Epithelial cell of alveolus of lung (primary cell): ENCODE results near the gene TMEM247. TPM values are rescaled to one million over a fixed set of nuclear protein-coding genes. Genes with fewer than 3 reads are reported as not detected.

Source experiments
- total RNA-seq: library from RNA; depleted of rRNA; stranded (reverse); fragments of >200 nt; gene quantifications from 2 replicates; pipeline ENCODE4 v1.2.1, GENCODE V29; 2015

Gene TMEM247
- total RNA-seq: not detected in 2 replicates

GRCh38 chr2:46479265-46479664 is at the start of gene TMEM247:
TSS of gene TMEM247 (plus strand) at chr2:46479565.

Other genes starting within 250 kb of the TMEM247 start
- 38.7 and 119 TPM in 2 replicates for gene EPAS1, start 182.2 kb upstream of the TMEM247 start, total RNA-seq
- 49.6 and 56.5 TPM in 2 replicates for gene RHOQ, start 62.9 kb downstream of the TMEM247 start, total RNA-seq
- 3.3 and 4.8 TPM in 2 replicates for gene ATP6V1E2, start 63.0 kb downstream of the TMEM247 start, total RNA-seq
- gene PIGF, start 137.5 kb downstream of the TMEM247 start, total RNA-seq: 12.5 and 20.4 TPM in 2 replicates
- gene CRIPT, start 137.7 kb downstream of the TMEM247 start, total RNA-seq: 18.1 and 18.8 TPM in 2 replicates
- 22.8 and 38.3 TPM in 2 replicates for gene SOCS5, start 219.7 kb downstream of the TMEM247 start, total RNA-seq